ENCODE data around the gene ZNF500. TPM values are rescaled to one million over a fixed set of nuclear protein-coding genes. Genes with fewer than 3 reads are reported as not detected.

Gene ZNF500
- total and polyA plus RNA-seq, 2 donors (not counting 3 experiments of a cell fraction or from before 2014, with no cell fraction given) = 8.6 to 13.5 TPM

- ChIA-PET CTCF (no interaction called here), POLR2A (no interaction called here)
- H3K79me2 ChIP-seq (ENCODE audit: control insufficient read depth, insufficient read depth, low read length) = peaks cover 7% of the 10 kb centered on the region
- FAIRE-seq (no peak), DNase-seq (ENCODE audit: low read depth, low spot score) (no peak)
- H4K20me1 ChIP-seq (replicated peaks; ENCODE audit: control insufficient read depth, extremely low read depth, insufficient read depth, low read length) = no peaks in the 10 kb centered on the region
- no peak for TF ChIP-seq FOS (IDR thresholded peaks at IDR 0.05; ENCODE audit: borderline replicate concordance, insufficient read depth, low read length)
- no peak for TF ChIP-seq POLR2AphosphoS5 (IDR thresholded peaks at IDR 0.05; ENCODE audit: insufficient read depth, low read depth, low read length)
- no peak for TF ChIP-seq POLR2A (IDR thresholded peaks at IDR 0.05; ENCODE audit: low read depth, low read length)
- no peak for TF ChIP-seq GATA2 (IDR thresholded peaks at IDR 0.05; ENCODE audit: insufficient read depth, insufficient read length, low read depth, low read length)
- TF ChIP-seq JUN (IDR thresholded peaks at IDR 0.05; ENCODE audit: borderline replicate concordance, insufficient read depth, insufficient read length, low read depth) = no peak
- TF ChIP-seq MAX (IDR thresholded peaks at IDR 0.05; ENCODE audit: insufficient read depth, insufficient read length) = no peak
- TF ChIP-seq EZH2 (IDR thresholded peaks at IDR 0.05; ENCODE audit: borderline replicate concordance, low read depth, low read length, severe bottlenecking) = no peak
- TF ChIP-seq CTCF (IDR thresholded peaks at IDR 0.05; ENCODE audit: extremely low read depth in 1 of 2, insufficient read depth in 1 of 2, low read depth in 1 of 2, low read length in 2 of 2) = no peak
- TF ChIP-seq MYC (IDR thresholded peaks at IDR 0.05; ENCODE audit: low read depth, low read length) = no peak
- no peaks in the 10 kb centered on the region for H3K27me3 ChIP-seq (ENCODE audit: control insufficient read depth in 2 of 2, insufficient read depth in 2 of 2, low read length in 2 of 2)
- intact Hi-C loops (cut with micrococcal nuclease) = no loop called here
- H3K4me3 ChIP-seq (replicated peaks in 1 of 3; ENCODE audit: insufficient read depth in 1 of 3, low read depth in 1 of 3, low read length in 3 of 3) = no peak overlapping the region
- no peaks in the 10 kb centered on the region for H3K4me1 ChIP-seq (ENCODE audit: control insufficient read depth, extremely low read depth, insufficient read depth, low read length)
- H3K36me3 ChIP-seq (ENCODE audit: control insufficient read depth in 2 of 2, extremely low read depth in 1 of 2, insufficient read depth in 2 of 2, low read length in 2 of 2) = peaks cover 6 to 27% of the 10 kb centered on the region in 2 experiments
- H2AFZ ChIP-seq (ENCODE audit: low read depth, low read length) = no peak overlapping the region
- H3K9me3 ChIP-seq (replicated peaks; ENCODE audit: control insufficient read depth, insufficient read depth, low read length) = no peaks in the 10 kb centered on the region
- no peak overlapping the region for H3K4me2 ChIP-seq (ENCODE audit: insufficient read depth, low read length)
- no peak overlapping the region for H3K27ac ChIP-seq (ENCODE audit: insufficient read depth, low read depth, low read length)
- no TSS peak for BruUV-seq (replicated peaks)
- H3K9me1 ChIP-seq (replicated peaks; ENCODE audit: control insufficient read depth, extremely low read depth, insufficient read depth, low read length) = no peaks in the 10 kb centered on the region
- H3K9ac ChIP-seq (replicated peaks; ENCODE audit: extremely low read depth, insufficient read depth, low read length) = no peak overlapping the region
- dilution Hi-C loops (cut with MboI; ENCODE audit: extremely low pct_ligation_motif_present, low sequenced_read_pairs) = no loop called here
These were observed 38.3 kb downstream of the ZNF500 start for GRCh38 chr16:4728676-4729075.
